NCI-H1930 (cell line): ENCODE data around the gene SPRN.
"Not testable (repeated sequence)": the region's sequence is repeated elsewhere in the genome, so short reads cannot be mapped to it uniquely, and the experiment has no call there.

Source experiments
- DNase-seq, 2 experiments: peaks; one replicate each; lab custom pipeline; 2025; lab: John Stamatoyannopoulos, UW

Gene SPRN

DNA sequence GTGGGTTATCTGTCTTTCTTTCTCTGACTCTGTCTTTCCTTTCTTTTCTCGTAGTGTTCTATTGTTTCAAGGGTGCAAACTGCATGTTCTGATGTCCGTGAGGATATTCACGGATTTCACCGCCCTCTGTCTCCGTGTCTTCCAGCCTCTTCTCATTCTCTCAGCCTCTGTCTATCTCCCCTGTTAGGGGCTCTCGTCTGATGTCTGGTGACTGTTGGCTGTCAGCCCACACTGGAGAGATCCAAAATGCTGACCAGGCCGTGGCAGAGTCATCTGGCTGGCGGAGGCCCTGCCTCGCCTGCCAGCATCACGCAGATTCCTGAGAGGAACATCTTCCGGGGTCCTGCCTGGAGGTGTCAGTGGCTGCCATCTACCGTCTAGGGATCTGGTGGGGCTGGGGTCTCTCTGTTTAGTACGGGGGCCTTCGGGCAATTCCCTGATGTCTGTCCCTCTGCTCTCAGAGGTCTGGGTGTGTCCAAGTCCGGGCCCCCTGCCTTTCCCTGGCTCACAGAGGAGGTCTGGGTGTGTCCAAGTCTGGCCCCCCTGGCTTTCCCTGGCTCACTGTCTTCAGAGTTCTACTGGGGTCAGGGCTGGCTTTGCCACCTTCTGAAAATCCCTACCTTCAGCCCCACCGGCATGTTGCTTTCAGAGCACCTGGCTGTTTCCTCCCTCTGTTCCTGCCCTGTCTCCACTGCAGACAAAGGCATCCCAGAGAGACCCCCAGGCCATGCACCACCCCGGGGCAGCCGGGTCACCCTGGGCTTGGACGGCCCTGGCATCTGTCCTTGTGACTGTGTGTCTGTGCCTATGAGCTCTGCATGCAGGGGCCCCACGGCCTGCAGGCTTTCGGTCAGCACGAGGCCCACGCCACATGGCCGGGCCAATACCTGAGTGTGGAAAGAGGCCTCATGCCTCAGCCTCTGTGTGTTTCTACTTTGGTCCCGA is 15.4 kb upstream of the SPRN start:
- DNase-seq: no peak

DNA sequence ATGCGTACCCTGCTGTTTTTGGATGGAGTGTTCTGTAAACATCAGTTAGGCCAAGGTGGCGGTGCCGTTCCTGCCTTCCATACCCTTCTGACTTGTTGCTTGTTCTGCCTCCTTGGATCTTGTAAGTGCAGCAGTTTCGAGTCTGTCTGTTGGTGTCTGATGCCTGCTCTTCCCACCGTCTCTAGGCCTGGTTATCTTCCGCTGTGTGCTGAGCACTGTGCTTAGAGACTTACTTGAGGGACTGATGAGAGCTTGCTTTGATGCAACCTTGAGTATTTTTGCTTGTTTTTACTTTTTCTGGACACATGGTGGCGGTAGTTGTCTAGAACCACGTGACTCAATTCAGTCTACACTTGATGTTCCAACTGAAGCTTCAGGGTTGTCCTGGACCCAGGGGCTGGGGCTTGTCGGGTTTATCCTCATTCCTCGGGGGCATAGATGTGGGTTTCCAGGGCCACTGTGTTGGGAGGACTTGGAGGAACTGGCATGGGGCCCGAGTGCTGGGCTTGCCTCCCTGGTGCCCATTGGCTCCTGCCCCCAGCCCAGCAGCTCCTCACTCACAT is 14.4 kb upstream of the SPRN start:
- no peak for DNase-seq

DNA sequence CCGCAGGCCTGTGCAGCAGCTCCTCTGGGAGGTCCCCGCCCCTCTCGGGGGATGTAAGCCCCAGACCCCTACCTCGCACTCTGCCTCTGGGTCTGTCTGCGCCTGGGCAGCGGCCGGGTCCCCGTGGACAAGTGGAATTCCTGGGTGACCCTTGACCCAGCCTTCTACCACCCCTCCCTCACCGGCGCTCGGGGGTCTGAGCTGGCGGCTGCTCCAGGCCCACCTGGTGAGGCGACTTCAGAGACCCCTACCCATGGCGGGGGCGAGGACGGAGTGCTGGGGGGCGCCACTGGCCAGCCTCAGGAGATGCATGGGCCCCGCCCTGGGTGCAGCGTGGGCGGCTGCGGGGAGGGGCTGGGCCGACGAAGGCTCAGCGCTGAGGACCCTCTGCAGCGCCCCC is 8.4 kb upstream of the SPRN start:
- DNase-seq: not testable (repeated sequence)

DNA sequence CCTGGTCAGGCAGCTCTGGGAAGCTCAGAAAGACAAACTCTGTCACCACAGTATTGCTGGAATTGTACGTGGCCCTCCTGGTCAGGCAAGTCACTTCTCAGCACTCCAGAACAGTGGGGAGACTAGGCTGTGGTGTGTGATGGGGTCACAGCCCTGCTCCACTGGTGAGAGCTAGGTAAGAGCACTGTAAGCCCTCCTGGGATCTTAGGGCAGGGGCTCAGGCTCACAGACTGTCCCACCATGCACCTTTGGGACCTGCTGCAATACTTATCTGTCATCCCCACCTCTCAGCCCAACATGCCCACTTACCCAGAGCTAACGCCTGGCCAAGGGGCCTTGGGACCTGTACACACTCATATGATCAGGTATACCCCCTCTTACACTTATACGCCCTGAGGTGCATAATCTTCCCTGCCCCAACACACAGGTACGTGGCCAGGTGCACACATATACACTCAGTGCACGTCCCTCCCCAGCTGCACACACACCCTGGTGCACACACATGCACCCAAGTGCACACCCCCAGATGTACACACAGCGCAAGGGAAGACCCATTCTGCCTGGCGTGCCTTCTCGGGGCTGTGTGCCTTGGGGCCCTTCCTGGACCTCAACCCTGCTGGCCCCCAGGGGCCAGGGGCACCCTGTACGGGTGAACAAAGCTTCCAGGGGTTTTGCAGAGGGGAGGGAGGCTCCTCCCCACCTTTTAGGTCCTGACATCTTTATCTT is 7.6 kb upstream of the SPRN start:
- not testable (repeated sequence) for DNase-seq

DNA sequence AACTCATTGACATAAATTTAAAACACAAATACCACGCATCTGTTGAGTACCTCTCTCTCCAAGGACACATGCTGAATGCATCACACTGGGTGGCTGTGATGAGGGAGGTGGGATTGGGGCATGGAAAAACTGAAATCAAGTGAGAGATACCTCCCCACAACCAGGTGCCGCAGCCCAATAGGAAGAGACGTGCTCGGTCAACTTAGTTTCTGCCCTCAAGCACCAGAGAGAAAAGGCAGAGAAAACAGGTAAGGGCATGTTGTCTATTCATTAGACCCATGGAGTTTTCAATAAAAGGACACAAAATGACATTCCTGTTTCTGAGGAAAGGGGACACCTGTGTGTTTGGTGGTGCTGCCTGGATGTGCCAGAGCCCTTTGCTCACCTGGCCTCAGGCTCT is 5.1 kb upstream of the SPRN start:
- DNase-seq: not testable (repeated sequence)

DNA sequence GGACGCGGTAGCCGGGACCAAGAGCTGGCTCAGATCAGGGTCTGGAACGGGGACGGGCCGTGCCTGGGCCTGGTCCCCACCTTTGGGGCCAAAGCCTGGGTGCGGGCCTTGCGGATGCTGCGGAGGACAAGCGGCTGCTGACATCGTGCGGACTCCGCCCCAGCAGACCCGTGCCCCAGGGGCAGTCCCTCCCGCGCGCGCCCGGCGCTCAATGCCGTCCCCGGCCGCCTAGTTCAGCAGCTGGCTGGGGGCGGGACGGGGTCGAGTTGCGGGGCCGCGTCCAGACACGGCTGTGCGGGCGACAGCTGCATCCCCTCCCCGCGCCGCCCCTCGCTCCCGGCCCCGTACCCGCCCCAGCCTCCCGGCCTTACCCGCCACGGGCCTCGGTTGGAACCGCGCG is 323 bp downstream of the SPRN start:
- DNase-seq: not testable (repeated sequence)

DNA sequence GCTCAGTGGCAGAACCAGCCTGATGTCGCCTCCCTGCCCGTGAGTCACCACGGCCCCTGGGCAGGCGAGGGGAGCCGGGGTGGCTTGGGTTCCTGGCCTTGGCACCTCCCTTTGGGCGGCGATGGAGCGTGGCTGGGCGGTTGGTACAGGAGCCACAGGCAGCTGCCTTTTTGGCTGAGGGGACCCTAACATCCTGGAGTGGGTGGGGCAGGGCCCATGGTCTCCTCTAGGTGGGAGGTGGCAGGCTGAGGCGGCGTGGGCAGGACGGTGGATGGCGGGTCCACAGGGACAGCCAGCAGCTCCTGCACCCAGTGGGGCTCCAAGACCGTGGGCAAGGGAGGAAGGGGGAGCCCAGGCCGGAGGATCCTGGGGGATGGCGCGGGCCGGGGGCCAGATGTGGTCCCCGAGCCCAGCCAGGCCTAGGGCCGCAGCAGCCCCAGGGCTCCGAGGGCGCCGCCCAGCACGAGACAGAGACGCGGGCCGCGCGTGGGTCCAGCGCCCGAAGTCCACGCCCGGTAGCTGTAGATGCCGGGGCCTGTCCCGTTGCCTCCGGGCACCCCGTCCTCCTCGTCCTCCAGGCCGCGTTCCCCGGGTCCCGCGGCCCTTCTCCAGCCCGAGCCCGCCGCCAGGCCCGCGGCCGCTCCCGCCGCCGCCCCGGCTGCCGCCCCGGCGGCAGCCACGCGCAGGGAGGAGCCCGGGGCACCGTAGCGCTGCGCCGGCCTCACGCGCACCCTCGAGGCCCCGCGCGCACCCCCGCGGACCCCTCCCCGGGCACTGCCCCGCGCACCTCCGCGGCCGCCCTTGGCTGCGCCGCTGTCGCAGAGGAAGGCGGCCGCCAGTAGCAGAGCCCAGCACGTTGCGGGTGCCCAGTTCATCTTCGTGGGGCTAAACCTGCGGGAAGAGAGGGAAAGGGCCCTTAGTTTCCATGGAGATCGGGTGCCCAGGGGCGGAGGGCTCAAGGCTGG is 1.3 kb downstream of the SPRN start:
- DNase-seq: no peak

DNA sequence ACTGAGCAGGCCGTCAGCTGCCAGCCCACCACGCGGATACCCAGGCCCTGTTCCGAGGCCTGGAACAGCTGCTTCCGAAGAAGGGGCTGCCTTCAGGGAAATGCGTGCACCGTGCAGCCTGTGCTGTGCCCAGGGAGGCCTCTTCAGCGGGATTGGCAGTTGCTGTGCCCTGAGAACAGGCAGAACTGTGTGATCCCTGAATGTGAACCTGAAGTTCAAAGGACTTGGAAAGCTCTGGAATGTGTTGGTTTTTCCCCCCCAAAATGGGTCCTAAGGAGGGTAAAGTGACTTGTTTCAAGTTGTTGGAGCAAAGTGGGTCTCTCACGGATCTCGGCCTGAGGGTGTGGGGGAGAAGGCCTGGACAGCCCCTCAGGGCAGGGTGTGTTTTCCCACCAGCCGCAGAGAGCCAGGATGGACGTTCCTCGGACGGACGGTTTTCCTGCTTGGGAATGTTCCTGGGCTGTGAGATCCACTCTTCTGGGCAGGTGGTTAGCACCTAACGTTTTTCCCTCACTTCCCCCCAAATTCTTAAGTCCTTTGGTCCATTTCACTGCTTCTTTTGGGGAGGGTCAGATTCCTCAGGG is 2.1 kb downstream of the SPRN start:
- no peak for DNase-seq

DNA sequence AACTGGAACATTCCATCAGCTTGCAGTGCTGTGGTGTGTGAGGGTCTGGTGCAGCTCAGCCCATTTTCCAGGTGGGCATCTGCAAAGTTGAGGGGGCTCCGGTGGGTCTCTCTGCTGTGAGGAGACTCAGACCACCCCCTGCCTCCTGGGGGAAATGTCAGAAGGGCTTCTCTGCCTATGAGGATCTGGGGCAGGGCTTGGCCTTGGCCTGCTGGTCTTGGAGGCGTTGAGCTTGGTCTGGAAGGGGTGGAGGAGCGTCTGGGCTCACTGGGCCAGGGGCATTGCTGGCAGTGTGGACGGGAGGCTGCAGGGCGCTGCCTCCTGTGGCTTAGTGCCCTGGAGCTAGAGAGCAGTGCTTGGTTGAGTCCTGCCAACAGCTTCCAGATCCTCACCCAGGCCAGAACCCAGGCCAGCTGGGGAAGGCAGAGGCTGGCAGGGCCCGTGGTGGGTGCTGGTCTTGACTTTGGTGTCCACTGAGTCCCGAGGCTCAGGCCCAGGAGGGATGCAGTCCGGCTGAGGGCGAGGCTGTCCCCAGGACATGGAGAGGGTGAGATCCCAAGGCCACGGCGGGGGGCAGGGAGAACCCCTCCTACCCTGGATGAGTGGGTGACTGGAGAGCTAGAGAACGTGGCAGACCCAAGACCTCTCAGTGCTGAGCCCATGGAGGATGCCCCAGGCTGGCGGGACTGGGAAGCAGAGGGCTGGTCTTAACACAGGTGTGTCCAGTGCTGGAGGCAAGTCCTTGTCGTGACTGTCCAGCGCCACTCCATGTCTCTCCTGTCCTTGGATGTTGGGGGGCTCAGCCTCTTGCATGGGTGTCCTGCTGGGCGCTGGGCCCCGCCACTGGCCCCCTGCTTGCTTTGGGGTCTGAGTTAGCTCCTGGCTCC is 2.8 kb downstream of the SPRN start:
- no peak for DNase-seq

DNA sequence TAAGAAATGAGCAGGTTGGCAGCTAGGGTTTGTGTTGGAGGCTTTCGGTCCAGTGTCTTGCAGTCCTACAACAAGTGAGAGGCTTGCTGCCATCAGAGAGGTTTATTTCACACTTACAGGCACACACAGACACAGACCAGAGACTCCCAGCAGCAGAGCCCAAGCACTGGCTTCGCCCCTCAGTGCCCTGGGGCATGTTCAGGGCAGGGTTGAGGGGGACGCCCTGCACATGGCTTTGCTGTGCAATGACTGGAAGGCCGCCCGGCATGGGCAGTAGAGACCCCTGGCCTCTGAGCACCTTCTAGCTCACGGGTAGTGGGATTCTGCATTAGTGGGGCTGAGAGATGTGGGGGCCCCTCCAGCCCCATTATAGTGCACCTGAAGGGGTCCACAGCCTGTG is 3.8 kb downstream of the SPRN start:
- DNase-seq: no peak

DNA sequence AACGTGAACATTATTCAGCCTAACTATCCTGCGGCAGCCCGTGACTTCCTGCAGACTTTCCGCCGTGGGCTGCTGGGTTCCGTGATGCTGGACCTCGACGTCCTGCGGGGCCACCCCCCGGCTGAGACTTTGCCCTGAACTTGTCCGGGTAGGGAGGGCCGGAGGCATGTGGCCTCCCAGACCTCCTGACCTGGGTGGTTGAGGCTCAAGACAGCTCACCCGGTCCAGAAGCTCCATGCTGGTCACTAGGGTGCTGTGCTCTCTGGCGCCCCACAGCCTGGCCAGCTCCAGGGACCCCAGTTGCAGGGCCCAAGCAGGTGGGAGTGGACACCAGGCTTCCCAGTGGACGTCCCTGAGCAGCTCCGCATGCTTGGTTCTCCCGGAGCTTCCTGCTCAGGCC is 4.4 kb downstream of the SPRN start:
- no peak for DNase-seq

DNA sequence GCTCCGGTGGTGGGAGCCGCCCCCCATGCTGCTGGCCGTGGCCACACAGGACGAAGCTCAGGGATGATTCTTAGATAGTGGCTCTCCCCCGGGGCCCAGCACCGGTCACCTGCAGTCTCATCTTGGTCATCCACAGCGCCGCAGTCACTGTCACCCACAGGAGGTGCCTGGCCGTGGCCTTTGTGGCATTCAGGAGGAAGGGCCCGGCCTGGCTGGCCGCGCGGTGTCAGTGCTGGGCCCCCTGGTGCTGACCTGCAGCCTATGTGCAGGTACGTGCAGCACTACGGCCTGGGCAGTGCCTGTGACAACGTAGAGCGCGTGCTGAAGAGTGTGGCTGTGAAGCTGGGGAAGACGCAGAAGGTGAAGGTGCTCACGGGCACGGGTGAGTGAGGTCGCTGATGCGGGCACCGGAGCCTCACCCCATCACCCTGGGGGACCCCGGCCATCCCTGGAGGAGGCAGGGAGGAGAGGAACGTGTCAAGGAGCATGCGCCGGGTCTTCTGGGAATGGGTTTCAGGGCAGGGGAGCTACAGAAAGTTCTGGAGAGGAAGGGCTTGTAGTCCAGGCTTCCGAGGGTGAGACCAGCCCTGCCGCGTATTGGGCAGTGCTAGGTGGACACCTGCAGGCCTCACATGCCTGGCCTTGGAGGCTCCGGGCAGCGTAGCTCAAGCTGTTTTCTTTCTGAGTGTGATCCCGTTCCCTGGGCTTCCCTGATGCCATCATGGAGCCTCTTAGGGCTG is 5.0 kb downstream of the SPRN start:
- no peak for DNase-seq

DNA sequence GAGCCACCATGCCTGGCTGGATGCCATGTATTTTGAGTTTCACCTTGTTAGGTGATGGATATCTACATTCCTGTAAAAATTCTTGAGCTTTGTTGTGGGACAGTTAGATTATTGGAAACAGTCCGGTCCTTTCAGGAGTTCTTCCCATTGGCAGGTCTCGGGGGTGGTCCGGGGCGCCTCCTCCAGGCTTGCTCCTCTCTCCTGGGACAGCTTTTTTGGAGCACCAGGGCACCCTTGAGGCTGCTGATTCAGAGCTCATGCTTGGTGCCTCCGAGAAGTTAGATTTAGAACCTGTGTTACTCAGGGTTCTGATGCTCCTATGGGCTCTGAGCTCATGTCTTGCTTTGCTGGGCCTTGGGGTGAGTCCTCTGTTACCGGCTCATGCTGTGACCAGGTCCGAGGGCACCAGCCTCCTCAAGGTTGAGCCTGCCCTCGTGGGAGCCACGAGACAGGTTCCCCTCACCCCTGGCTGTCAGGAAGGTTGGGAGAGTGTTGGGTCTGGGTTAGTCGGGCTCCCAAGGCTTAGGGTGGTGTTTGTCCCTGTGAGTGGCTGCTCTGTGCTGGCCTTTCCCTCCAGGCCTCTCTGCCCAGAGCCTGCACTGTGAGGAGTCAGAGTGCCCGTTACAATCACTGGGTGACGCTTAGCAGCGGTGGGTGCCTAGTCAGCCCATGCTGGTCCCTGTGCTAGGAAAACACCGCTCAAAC is 6.0 kb downstream of the SPRN start:
- no peak for DNase-seq

DNA sequence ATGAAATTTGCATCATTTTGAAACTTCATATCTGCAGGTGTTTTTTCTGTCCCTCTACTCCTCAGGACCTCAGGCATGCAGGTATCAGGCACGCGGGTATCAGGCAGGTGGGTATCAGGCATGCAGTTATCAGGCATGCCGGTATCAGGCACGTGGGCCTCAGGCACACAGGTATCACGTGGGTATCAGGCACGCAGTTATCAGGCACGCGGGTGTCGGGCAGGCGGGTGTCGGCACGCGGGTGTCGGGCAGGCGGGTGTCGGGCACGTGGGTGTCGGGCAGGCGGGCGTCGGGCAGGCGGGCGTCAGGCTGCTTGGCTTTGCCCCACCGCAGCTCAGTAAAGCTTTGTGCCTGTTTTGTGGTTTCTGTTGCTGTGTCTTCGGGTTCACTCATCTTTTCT is 8.7 kb downstream of the SPRN start:
- DNase-seq: no peak

DNA sequence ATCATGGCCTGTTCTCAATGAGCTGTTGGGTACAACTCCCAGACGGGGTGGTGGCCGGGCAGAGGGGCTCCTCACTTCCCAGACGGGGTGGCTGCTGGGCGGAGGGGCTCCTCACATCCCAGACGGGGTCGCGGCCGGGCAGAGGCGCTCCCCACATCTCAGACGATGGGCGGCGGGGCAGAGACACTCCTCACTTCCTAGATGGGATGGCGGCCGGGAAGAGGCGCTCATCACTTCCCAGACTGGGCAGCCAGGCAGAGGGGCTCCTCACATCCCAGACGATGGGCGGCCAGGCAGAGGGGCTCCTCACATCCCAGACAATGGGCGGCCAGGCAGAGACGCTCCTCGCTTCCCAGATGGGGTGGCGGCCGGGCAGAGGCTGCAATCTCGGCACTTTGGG is 10.0 kb downstream of the SPRN start:
- not testable (repeated sequence) for DNase-seq

DNA sequence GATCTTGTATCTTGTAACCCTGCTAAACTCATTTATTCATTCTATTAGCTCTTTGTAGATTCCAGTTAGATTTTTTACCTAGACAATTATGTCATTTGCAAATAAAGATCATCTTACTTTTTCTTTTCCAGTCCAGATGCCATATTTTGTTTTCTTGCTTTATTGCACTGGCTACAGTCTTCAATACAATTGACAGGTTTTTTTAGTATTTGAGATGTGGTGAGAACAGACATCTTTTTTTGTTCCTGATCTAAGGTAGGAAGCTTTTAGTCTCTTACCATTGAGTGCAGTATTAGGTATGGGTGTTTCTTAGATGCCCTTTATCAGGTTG is 12.1 kb downstream of the SPRN start:
- no peak for DNase-seq

DNA sequence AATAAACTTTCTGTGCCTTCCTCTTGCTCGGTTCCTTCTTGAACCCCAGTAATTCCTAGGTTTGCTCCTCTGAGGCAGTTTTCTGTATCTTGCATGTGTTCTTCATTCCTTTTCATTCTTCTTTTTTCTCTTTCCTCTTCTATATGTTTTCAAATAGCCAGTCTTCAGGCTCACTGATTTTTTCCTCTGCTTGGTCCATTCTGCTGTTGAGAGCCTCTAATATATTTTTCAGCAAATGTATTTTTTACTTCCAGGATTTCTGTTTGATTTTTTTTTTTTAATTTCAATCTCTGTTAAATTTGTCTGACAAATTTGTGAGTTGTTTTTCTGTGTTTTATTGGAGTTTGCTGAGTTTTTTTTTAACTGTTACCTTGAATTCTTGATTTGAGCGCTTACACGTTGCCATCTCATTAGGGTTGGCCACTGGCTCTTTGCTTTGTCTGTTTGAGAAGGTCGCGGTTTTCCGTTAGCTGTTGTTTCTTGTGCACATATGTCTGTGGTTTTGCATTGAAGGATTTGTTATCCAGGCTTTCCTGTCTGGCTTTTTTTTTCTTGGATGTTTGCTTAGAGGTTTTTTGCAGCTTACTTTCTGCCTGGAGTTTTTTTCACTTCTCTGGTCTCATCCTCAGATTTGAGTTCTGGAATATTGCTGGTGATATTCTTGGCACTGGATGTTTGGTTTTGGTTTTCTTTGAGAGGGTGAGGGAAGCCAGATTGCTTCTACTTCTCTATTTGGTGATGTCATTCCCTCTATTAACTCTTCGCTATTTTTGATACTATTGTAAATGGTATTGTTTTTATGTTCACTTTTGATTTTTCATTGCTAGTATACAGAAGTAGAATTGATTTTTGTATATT is 12.7 kb downstream of the SPRN start:
- no peak for DNase-seq

DNA sequence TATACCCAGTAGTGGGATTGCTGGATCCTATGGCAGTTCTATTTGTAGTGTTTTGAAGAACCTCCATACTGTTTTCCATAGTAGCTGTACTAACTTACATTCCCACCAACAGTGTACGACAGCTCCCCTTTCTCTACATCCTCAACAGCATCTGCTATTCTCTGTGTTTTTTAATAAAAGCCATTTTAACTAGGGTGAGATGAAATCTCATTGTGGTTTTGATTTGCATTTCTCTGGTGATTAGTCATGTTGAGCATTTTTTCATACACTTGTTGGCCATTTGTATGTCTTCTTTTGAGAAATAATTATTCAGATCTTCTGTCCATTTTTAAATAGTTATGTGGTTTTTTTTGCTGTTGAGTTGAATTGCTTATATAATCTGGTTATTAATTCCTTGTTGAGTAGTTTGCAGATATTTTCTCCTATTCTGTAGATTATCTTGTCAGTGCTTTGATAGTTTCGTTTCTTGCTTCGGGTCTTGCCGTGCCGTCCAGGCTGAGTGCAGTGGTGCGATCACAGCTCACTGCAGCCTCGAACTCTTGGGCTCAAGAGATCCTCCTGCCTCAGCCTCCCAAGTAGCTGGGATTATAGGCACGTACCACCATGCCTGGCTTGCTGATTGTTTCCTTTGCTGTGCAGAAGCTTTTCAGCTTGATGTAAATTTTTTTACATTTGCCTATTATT is 18.4 kb downstream of the SPRN start:
- DNase-seq: no peak
